Tibial nerve (tissue), 4 donors: Measurements from ENCODE around the gene NOS1. TPM values are rescaled to one million over a fixed set of nuclear protein-coding genes. Genes with fewer than 3 reads are reported as not detected.

ENCODE experiments used
- DNase-seq, 2 donors: peaks; one replicate each; pipeline ENCODE4 v3.0.0-alpha.2; 2019; ENCODE audit warnings: low spot score in 2 of 2
- H3K27ac ChIP-seq, 4 donors: fragments of 200-600 bp; sonication (generic) in 3 of 4; one replicate each; pipeline ENCODE4 v1.5.1; 2017 to 2019; ENCODE audit warnings: mild to moderate bottlenecking in 1 of 4
- H3K27me3 ChIP-seq, 2 donors: fragments of 200-600 bp; sonication (generic) in 1 of 2; one replicate each; pipeline versions ENCODE4 v1.5.1 to v1.6.0; 2017 to 2019
- H3K36me3 ChIP-seq, 3 donors: fragments of 200-600 bp; sonication (generic); one replicate each; pipeline ENCODE4 v1.5.1; 2018 to 2019
- H3K4me1 ChIP-seq, 4 donors: fragments of 200-600 bp; sonication (generic) in 3 of 4; one replicate each; pipeline ENCODE4 v1.5.1; 2017 to 2019
- H3K4me3 ChIP-seq, 4 donors: fragments of 200-600 bp; sonication (generic) in 3 of 4; one replicate each; pipeline ENCODE4 v1.5.1; 2017 to 2019; ENCODE audit warnings: mild to moderate bottlenecking in 1 of 4, moderate library complexity in 1 of 4
- H3K9me3 ChIP-seq, 4 donors: fragments of 200-600 bp; sonication (generic) in 3 of 4; one replicate each; pipeline ENCODE4 v1.5.1; 2017 to 2019
- CTCF ChIP-seq, 5 experiments: fragments of 200-600 bp in 3 of 5; fragments of 450-650 bp in 2 of 5; sonication (generic) in 3 of 5; IDR thresholded peaks; one replicate each; pipeline ENCODE4 v1.5.1; 2016 to 2019; ENCODE audit warnings: antibody characterized with exemption in 5 of 5, mild to moderate bottlenecking in 3 of 5, moderate library complexity in 2 of 5
- EP300 ChIP-seq, 2 donors: sonication (generic); formaldehyde crosslinking; IDR thresholded peaks; one replicate each; pipeline ENCODE4 v1.6.1; 2017; ENCODE audit warnings: antibody characterized with exemption in 2 of 2, mild to moderate bottlenecking in 1 of 2
- POLR2A ChIP-seq, 2 donors: fragments of 450-650 bp; IDR thresholded peaks; one replicate each; pipeline ENCODE4 v1.6.1; 2017; ENCODE audit warnings: antibody characterized with exemption in 2 of 2, mild to moderate bottlenecking in 2 of 2, moderate library complexity in 2 of 2
- WGBS, 2 donors: methylation state at CpG; one replicate each; pipeline ENCODE4 v1.1.5; 2018; 5-methylcytosine and 5-hydroxymethylcytosine counted together
- total RNA-seq, 4 donors: library from RNA; depleted of rRNA; stranded (reverse); fragments of >200 nt; gene quantifications; one replicate each; pipeline ENCODE4 v1.1.0, GENCODE V29; 2016

Gene NOS1
- total RNA-seq, 4 donors from 2014 or later: 6.9 to 32.4 (median 28.1) TPM

GRCh38 chr12:117313926-117314325, 47.5 kb downstream of the NOS1 start:
- Histone ChIP-seq H3K4me1 (no peaks in the 10 kb centered on the region), H3K27ac (no peak overlapping the region), H3K4me3 (no peak overlapping the region), H3K36me3 (no peaks in the 10 kb centered on the region), H3K27me3 (no peaks in the 10 kb centered on the region), H3K9me3 (peaks cover 0 to 23% (median 0%) of the 10 kb centered on the region in 4 donors)
- DNase-seq: no peak
- WGBS, 2 donors: 44 to 56% methylated on average over 4 of the region's 4 CpGs
- TF ChIP-seq EP300 (IDR thresholded peaks at IDR 0.05) (no peak), CTCF (IDR thresholded peaks at IDR 0.05) (no peak), POLR2A (IDR thresholded peaks at IDR 0.05) (no peak)

GRCh38 chr12:117312770-117313169, 48.7 kb downstream of the NOS1 start:
- H3K27me3 ChIP-seq: no peaks in the 10 kb centered on the region
- 82 to 96% methylated on average over 2 to 3 of the region's 3 CpGs for WGBS, 2 donors

GRCh38 chr12:117309276-117309925, 52.0 kb downstream of the NOS1 start:
- Histone ChIP-seq H3K27ac (no peak overlapping the region), H3K36me3 (no peaks in the 10 kb centered on the region), H3K4me3 (no peak overlapping the region), H3K4me1 (no peaks in the 10 kb centered on the region), H3K9me3 (no peaks in the 10 kb centered on the region), H3K27me3 (no peaks in the 10 kb centered on the region)
- DNase-seq: no peak
- 90% methylated on average over 11 of the region's 11 CpGs for WGBS, 2 donors
- TF ChIP-seq POLR2A (IDR thresholded peaks at IDR 0.05) (no peak), EP300 (IDR thresholded peaks at IDR 0.05) (no peak), CTCF (IDR thresholded peaks at IDR 0.05) (no peak)

More at GRCh38 chr12:117312770-117313169, 48.7 kb downstream of the NOS1 start:
- Histone ChIP-seq H3K36me3 (no peaks in the 10 kb centered on the region), H3K4me3 (no peak overlapping the region), H3K4me1 (no peaks in the 10 kb centered on the region), H3K27ac (no peak overlapping the region), H3K9me3 (peaks cover 0 to 23% (median 0%) of the 10 kb centered on the region in 4 donors)
- DNase-seq: no peak
- TF ChIP-seq EP300 (IDR thresholded peaks at IDR 0.05) (no peak), CTCF (IDR thresholded peaks at IDR 0.05) (no peak), POLR2A (IDR thresholded peaks at IDR 0.05) (no peak)

- no peaks in the 10 kb centered on the region for H3K4me1 ChIP-seq
- no peaks in the 10 kb centered on the region for H3K27me3 ChIP-seq
- H3K9me3 ChIP-seq: peaks cover 0 to 17% (median 0%) of the 10 kb centered on the region in 4 donors
- H3K36me3 ChIP-seq: no peaks in the 10 kb centered on the region
- DNase-seq: no peak
- no peak for TF ChIP-seq EP300 (IDR thresholded peaks at IDR 0.05)
- TF ChIP-seq POLR2A (IDR thresholded peaks at IDR 0.05): no peak
- no peak for TF ChIP-seq CTCF (IDR thresholded peaks at IDR 0.05)
- no peak overlapping the region for H3K4me3 ChIP-seq
- 31 to 35% methylated on average over 4 of the region's 4 CpGs for WGBS, 2 donors
- H3K27ac ChIP-seq: no peak overlapping the region
Observed at GRCh38 chr12:117300174-117300573, 61.3 kb downstream of the NOS1 start.

GRCh38 chr12:117298648-117299225, 62.7 kb downstream of the NOS1 start:
- WGBS, 2 donors: 79 to 91% methylated on average over 11 of the region's 11 CpGs
- H3K4me1 ChIP-seq: no peaks in the 10 kb centered on the region
- no peaks in the 10 kb centered on the region for H3K36me3 ChIP-seq
- no peak overlapping the region for H3K27ac ChIP-seq
- no peak overlapping the region for H3K4me3 ChIP-seq
- no peaks in the 10 kb centered on the region for H3K27me3 ChIP-seq
- peaks cover 0 to 20% (median 0%) of the 10 kb centered on the region in 4 donors for H3K9me3 ChIP-seq
- TF ChIP-seq POLR2A (IDR thresholded peaks at IDR 0.05) (no peak), CTCF (IDR thresholded peaks at IDR 0.05) (no peak), EP300 (IDR thresholded peaks at IDR 0.05) (no peak)
- no peak for DNase-seq
